Measurements from ENCODE around the gene THSD1.

GRCh38 chr13:52428295-52428694, 22.3 kb upstream of the THSD1 start:
- TF ChIP-seq MEF2A (IDR thresholded peaks at IDR 0.05; ENCODE audit: borderline replicate concordance, low read depth) (no peak), FOSL2 (IDR thresholded peaks at IDR 0.05; ENCODE audit: borderline replicate concordance, low read depth) (no peak), EP300 (IDR thresholded peaks at IDR 0.05; ENCODE audit: borderline replicate concordance in 1 of 2, low read depth in 1 of 2, low read length in 1 of 2) (no peak), CTCF (IDR thresholded peaks at IDR 0.05) (no peak), USF1 (IDR thresholded peaks at IDR 0.05; ENCODE audit: borderline replicate concordance, low read depth) (no peak), USF2 (IDR thresholded peaks at IDR 0.05; ENCODE audit: borderline replicate concordance, low read depth, low read length) (no peak), FOXM1 (IDR thresholded peaks at IDR 0.05; ENCODE audit: low read depth) (no peak), SMC3 (IDR thresholded peaks at IDR 0.05; ENCODE audit: low read depth, low read length) (no peak), EZH2phosphoT487 (IDR thresholded peaks at IDR 0.05; ENCODE audit: borderline replicate concordance, low read depth) (no peak), GABPA (IDR thresholded peaks at IDR 0.05; ENCODE audit: low read depth) (no peak), POLR2AphosphoS5 (IDR thresholded peaks at IDR 0.05; ENCODE audit: low read depth, low read length) (no peak)

All from SK-N-SH (cell line).